Measurements from ENCODE around the gene HMGCS2. TPM values are rescaled to one million over a fixed set of nuclear protein-coding genes. Genes with fewer than 3 reads are reported as not detected.

Gene HMGCS2
- total RNA-seq (2022) (not detected in 2 replicates), Bru-seq, nascent RNA (not detected), BruChase-seq, experiment 1, labeled RNA remaining after a 6-hour chase (percentile 4 among the genes with signal in this experiment), BruChase-seq, experiment 2, labeled RNA remaining after a 2-hour chase (percentile 4 among the genes with signal in this experiment)
- long read RNA-seq: 0 reads

- Mint-ChIP-seq H3K27me3 (ENCODE audit: unreplicated experiment) (no peaks in the 10 kb centered on the region), H3K4me3 (ENCODE audit: low read depth, unreplicated experiment) (no peak within 1 kb of the TSS), H3K9me3 (ENCODE audit: low read depth, unreplicated experiment) (no peaks in the 10 kb centered on the region), H3K36me3 (ENCODE audit: insufficient read depth, unreplicated experiment) (no peaks in the 10 kb centered on the region), H3K27ac (ENCODE audit: unreplicated experiment) (no peak within 1 kb of the TSS), H3K4me1 (ENCODE audit: low read depth, unreplicated experiment) (peaks cover 17% of the 10 kb centered on the region)
- no TSS peak for BruUV-seq (replicated peaks)
- TF ChIP-seq CTCF (IDR thresholded peaks at IDR 0.05; ENCODE audit: unreplicated experiment): no peak
- DNase-seq: no peak
- intact Hi-C loops (cut with micrococcal nuclease; ENCODE audit: unreplicated experiment): no loop called here
- CTCF ChIA-PET: interaction anchor here (0.9 kb wide), 1 partner anchor 25 kb away, joined by 3 read pairs; no protein-coding TSS in a partner anchor
Observed at GRCh38 chr1:119768778-119769177, at the start of gene HMGCS2. TSS of gene HMGCS2 (minus strand) at chr1:119768905. CDS start at chr1:119768844, 61 bp downstream.

DNA sequence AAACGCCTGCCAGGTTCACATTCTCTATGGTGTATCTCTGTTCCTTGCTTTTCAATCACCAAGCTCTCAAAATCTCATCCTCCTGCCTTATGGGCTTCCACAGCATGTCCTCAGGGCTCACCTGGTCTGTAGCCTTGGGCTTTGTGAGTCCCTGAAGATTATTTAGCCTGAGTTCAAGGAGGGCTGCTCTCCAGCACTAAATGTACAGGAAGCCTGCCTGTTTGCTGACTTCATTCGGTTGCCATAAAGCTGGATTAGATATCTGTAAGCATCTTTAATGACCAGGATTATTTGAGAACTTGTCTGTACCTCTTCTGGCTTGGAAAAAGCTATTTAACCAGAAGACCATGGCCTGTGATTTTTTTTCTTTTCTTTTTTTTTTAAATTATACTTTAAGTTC, 49.5 kb upstream of the HMGCS2 start:
- Mint-ChIP-seq H3K27me3 (ENCODE audit: unreplicated experiment) (no peaks in the 10 kb centered on the region), H3K9me3 (ENCODE audit: low read depth, unreplicated experiment) (no peaks in the 10 kb centered on the region), H3K4me1 (ENCODE audit: low read depth, unreplicated experiment) (peaks cover 22% of the 10 kb centered on the region), H3K36me3 (ENCODE audit: insufficient read depth, unreplicated experiment) (no peaks in the 10 kb centered on the region), H3K27ac (ENCODE audit: unreplicated experiment) (no peak overlapping the region), H3K4me3 (ENCODE audit: low read depth, unreplicated experiment) (no peak overlapping the region)
- no TSS peak for BruUV-seq (replicated peaks)
- CTCF ChIA-PET: no interaction called here
- no peak for TF ChIP-seq CTCF (IDR thresholded peaks at IDR 0.05; ENCODE audit: unreplicated experiment)
- intact Hi-C loops (cut with micrococcal nuclease; ENCODE audit: unreplicated experiment): no loop called here
- no peak for DNase-seq

- Mint-ChIP-seq H3K4me3 (ENCODE audit: low read depth, unreplicated experiment) (no peak overlapping the region), H3K9me3 (ENCODE audit: low read depth, unreplicated experiment) (no peaks in the 10 kb centered on the region), H3K27me3 (ENCODE audit: unreplicated experiment) (no peaks in the 10 kb centered on the region), H3K4me1 (ENCODE audit: low read depth, unreplicated experiment) (peaks cover 22% of the 10 kb centered on the region), H3K27ac (ENCODE audit: unreplicated experiment) (no peak overlapping the region), H3K36me3 (ENCODE audit: insufficient read depth, unreplicated experiment) (no peaks in the 10 kb centered on the region)
- CTCF ChIA-PET: no interaction called here
- no peak for TF ChIP-seq CTCF (IDR thresholded peaks at IDR 0.05; ENCODE audit: unreplicated experiment)
- intact Hi-C loops (cut with micrococcal nuclease; ENCODE audit: unreplicated experiment): no loop called here
- BruUV-seq (replicated peaks): no TSS peak
- DNase-seq: no peak
Observed at GRCh38 chr1:119816407-119816806, 47.7 kb upstream of the HMGCS2 start.

GRCh38 chr1:119815928-119816327, 47.2 kb upstream of the HMGCS2 start:
- no peak overlapping the region for H3K4me3 Mint-ChIP-seq (ENCODE audit: low read depth, unreplicated experiment)
- no peaks in the 10 kb centered on the region for H3K9me3 Mint-ChIP-seq (ENCODE audit: low read depth, unreplicated experiment)
- CTCF ChIA-PET: no interaction called here
- no TSS peak for BruUV-seq (replicated peaks)
- no peaks in the 10 kb centered on the region for H3K27me3 Mint-ChIP-seq (ENCODE audit: unreplicated experiment)
- no peak for TF ChIP-seq CTCF (IDR thresholded peaks at IDR 0.05; ENCODE audit: unreplicated experiment)
- DNase-seq: no peak
- no peaks in the 10 kb centered on the region for H3K36me3 Mint-ChIP-seq (ENCODE audit: insufficient read depth, unreplicated experiment)
- peaks cover 22% of the 10 kb centered on the region for H3K4me1 Mint-ChIP-seq (ENCODE audit: low read depth, unreplicated experiment)
- intact Hi-C loops (cut with micrococcal nuclease; ENCODE audit: unreplicated experiment): no loop called here
- H3K27ac Mint-ChIP-seq (ENCODE audit: unreplicated experiment): no peak overlapping the region
